ENCODE data around the gene CCDC112. TPM values are rescaled to one million over a fixed set of nuclear protein-coding genes. Genes with fewer than 3 reads are reported as not detected.

The CCDC112 gene
- total RNA-seq, 1 experiment from 2014 or later: 13.0 TPM

DNA sequence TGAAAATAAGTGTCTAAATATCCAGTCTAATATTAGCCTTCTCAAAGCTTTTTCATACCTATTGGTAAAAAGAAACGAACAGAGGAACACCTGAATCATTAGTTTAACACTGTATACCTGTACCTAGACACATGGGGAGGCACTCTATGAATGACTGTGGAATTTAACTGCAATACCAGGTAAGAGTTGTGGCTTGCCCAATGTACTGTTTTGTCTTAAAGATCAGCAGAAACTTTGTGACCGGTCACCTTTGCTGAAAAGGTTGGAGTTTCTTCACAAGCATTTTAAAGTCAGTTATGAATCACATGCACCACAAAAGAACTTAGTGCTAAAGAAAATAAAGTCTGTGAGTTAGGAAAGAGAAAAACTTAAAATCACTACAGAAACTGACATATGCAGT lies 36.2 kb downstream of the CCDC112 start:
- WGBS (ENCODE audit: extremely low coverage, insufficient read length, low lambda C conversion rate): no CpG with 5 or more reads among the region's 2 CpGs
- peaks cover 0 to 7% (median 0%) of the 10 kb centered on the region in 3 experiments; a peak in 2 of 7 replicates for H3K36me3 Mint-ChIP-seq (ENCODE audit: insufficient read depth in 1 of 3, low read depth in 3 of 3)
- H3K4me3 Mint-ChIP-seq: no peak overlapping the region

More for the DNA sequence above, 36.2 kb downstream of the CCDC112 start:
- no peak overlapping the region for H4K8ac ChIP-seq (replicated peaks; ENCODE audit: insufficient read length, low read depth, low read length)
- H4K20me1 ChIP-seq (ENCODE audit: control insufficient read depth, insufficient read depth, insufficient read length): no peaks in the 10 kb centered on the region
- peaks cover 7% of the 10 kb centered on the region for H3K23me2 ChIP-seq (ENCODE audit: insufficient read length, low read depth, low read length, poor library complexity, severe bottlenecking)
- H2AK5ac ChIP-seq (ENCODE audit: insufficient read length, low read length): no peak overlapping the region
- H3K4me2 ChIP-seq (ENCODE audit: insufficient read depth, insufficient read length, low read length): no peak overlapping the region
- no peak overlapping the region for H4K91ac ChIP-seq (ENCODE audit: insufficient read length, low read depth, low read length)
- H2BK5ac ChIP-seq (ENCODE audit: insufficient read length, low read length): no peak overlapping the region
- no peak overlapping the region for H3K27ac Mint-ChIP-seq
- H3K27me3 Mint-ChIP-seq (ENCODE audit: low read depth): no peaks in the 10 kb centered on the region; the same call in 1 of the 2 replicates
- H3K27ac ChIP-seq (ENCODE audit: insufficient read length, low read depth, low read length): no peak overlapping the region
- TF ChIP-seq CTCF (conservative IDR thresholded peaks at IDR 0.05): no peak
- H3K9me3 ChIP-seq (ENCODE audit: control insufficient read depth, low read depth, low read length): no peaks in the 10 kb centered on the region
- H3K27me3 ChIP-seq (ENCODE audit: insufficient read depth, low read length): no peaks in the 10 kb centered on the region
- H2AFZ ChIP-seq (ENCODE audit: low read length): no peak overlapping the region
- H3K9me3 Mint-ChIP-seq: no peaks in the 10 kb centered on the region
- H3K79me1 ChIP-seq (ENCODE audit: insufficient read depth, low read depth, low read length, poor library complexity, severe bottlenecking): no peaks in the 10 kb centered on the region
- no peak overlapping the region for H3K14ac ChIP-seq (ENCODE audit: insufficient read depth, low read length)
- no peak overlapping the region for H2BK15ac ChIP-seq (ENCODE audit: low read depth, low read length)
- no peak overlapping the region for H3K56ac ChIP-seq (ENCODE audit: insufficient read length, low read depth, low read length)
- no peak for DNase-seq
- no peak overlapping the region for H4K5ac ChIP-seq (ENCODE audit: insufficient read length, low read depth, low read length)
- H3K79me2 ChIP-seq (ENCODE audit: insufficient read depth, low read length): peaks cover 14% of the 10 kb centered on the region; the same call in 1 of the 2 replicates
- H2BK20ac ChIP-seq (ENCODE audit: low read depth, low read length, poor library complexity, severe bottlenecking): no peak overlapping the region
- H3K4ac ChIP-seq (ENCODE audit: low read depth, low read length): no peak overlapping the region
- no peak overlapping the region for H3K18ac ChIP-seq (ENCODE audit: insufficient read length, low read depth, low read length)
- H3T11ph ChIP-seq (ENCODE audit: low read length): no peak overlapping the region
- H3K4me1 ChIP-seq (ENCODE audit: insufficient read depth, low read length): no peaks in the 10 kb centered on the region
- H2BK12ac ChIP-seq (ENCODE audit: insufficient read length, low read depth, low read length): no peak overlapping the region
- H3K4me1 Mint-ChIP-seq: peaks cover 19% of the 10 kb centered on the region in 2 experiments
- H3K9ac ChIP-seq (ENCODE audit: extremely low read depth, insufficient read length, low read length): no peak overlapping the region
- no peak overlapping the region for H3K23ac ChIP-seq (ENCODE audit: insufficient read length, low read depth, low read length)
- no peak overlapping the region for H2BK120ac ChIP-seq (ENCODE audit: low read depth, low read length, poor library complexity, severe bottlenecking)

Data from H9 (cell line).